Stimulated activated CD4-positive, alpha-beta T cell treated with anti-CD3 and anti-CD28 coated beads, Interleukin-1b, Interleukin-23, amount 100 ng/mL, for 4 hours (primary cell): ENCODE data around the gene ARID3B.

Experiments
- DNase-seq, 2 donors: peaks; one replicate each; pipeline ENCODE4 v3.0.0-alpha.2; 2020; ENCODE audit warnings: low read depth in 2 of 2

ARID3B gene

DNA sequence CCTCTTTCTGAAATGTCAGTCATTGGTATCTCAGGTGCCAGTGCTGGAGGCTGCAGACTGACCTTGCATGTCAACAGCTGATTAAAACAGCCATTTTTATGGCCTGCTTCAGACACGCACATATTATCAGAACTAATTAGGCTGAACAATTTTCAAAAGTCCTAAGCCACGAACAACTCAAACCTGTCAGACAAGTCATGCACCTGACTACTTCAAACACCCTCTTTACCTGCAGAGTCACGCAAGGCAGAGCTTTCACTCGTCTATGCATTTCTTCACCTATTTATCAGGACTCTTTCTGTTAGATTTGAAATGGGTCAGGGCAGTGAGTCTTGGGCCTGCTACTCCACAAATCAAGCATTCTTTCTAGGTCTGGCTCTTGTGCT is 101.3 kb downstream of the ARID3B start:
- no peak for DNase-seq

- DNase-seq: no peak
These were observed 102.0 kb downstream of the ARID3B start for GRCh38 chr15:74642734-74643664.

- DNase-seq: no peak
These were observed 102.7 kb downstream of the ARID3B start for GRCh38 chr15:74643665-74644204.

- no peak for DNase-seq
These were observed 105.5 kb downstream of the ARID3B start for GRCh38 chr15:74646480-74646879.
